ENCODE data around the gene ARF1.

The ARF1 gene

GRCh38 chr1:228082918-228083870 is 686 bp downstream of the ARF1 start:
- TF ChIP-seq CTCF (IDR thresholded peaks at IDR 0.05; ENCODE audit: insufficient read depth, low read length, missing control alignments), result no peak
- ChIA-PET CTCF (interaction anchor here (0.5 to 1.5 kb wide), 6 partner anchors 9 to 540 kb away, joined by 3 read pairs; no protein-coding TSS in a partner anchor), POLR2A (interaction anchor here (1.0 to 1.2 kb wide), 4 partner anchors 7 to 307 kb away, joined by 3 to 4 read pairs (median 4); no protein-coding TSS in a partner anchor)
- DNase-seq (ENCODE audit: low read depth, low spot score), result no peak
- H3K4me3 ChIP-seq (ENCODE audit: low read depth, low read length), result peak overlapping the region; percentile 89

- TF ChIP-seq CTCF (IDR thresholded peaks at IDR 0.05; ENCODE audit: insufficient read depth, low read length, missing control alignments), result no peak
- ChIA-PET POLR2A (interaction anchor here (1.0 to 1.2 kb wide), 3 partner anchors 10 to 309 kb away, joined by 3 to 5 read pairs (median 4); no protein-coding TSS in a partner anchor), CTCF (interaction anchor here (0.5 to 1.4 kb wide), 7 partner anchors 9 to 541 kb away, joined by 3 to 5 read pairs (median 3); partner anchors contain the start of gene IBA57)
- DNase-seq (ENCODE audit: low read depth, low spot score), result no peak
- peak overlapping the region; percentile 89 for H3K4me3 ChIP-seq (ENCODE audit: low read depth, low read length)
These were observed 1.4 kb downstream of the ARF1 start for GRCh38 chr1:228083871-228084278.

GRCh38 chr1:228084325-228084724 is 1.8 kb downstream of the ARF1 start:
- DNase-seq (ENCODE audit: low read depth, low spot score), result no peak
- TF ChIP-seq CTCF (IDR thresholded peaks at IDR 0.05; ENCODE audit: insufficient read depth, low read length, missing control alignments), result no peak
- POLR2A ChIA-PET, result interaction anchor here (1.0 to 1.2 kb wide), 3 partner anchors 9 to 309 kb away, joined by 3 to 5 read pairs (median 4); no protein-coding TSS in a partner anchor
- peak overlapping the region; percentile 89 for H3K4me3 ChIP-seq (ENCODE audit: low read depth, low read length)
- CTCF ChIA-PET, result interaction anchor here (0.9 to 1.4 kb wide), 6 partner anchors 9 to 542 kb away, joined by 3 to 5 read pairs (median 3); partner anchors contain the start of gene IBA57

GRCh38 chr1:228084797-228085196 is 2.3 kb downstream of the ARF1 start:
- peak overlapping the region; percentile 89 for H3K4me3 ChIP-seq (ENCODE audit: low read depth, low read length)
- no peak for TF ChIP-seq CTCF (IDR thresholded peaks at IDR 0.05; ENCODE audit: insufficient read depth, low read length, missing control alignments)
- no peak for DNase-seq (ENCODE audit: low read depth, low spot score)
- ChIA-PET CTCF (interaction anchor here (0.7 to 1.4 kb wide), 5 partner anchors 10 to 296 kb away, joined by 3 to 5 read pairs (median 4); partner anchors contain the start of gene IBA57), POLR2A (interaction anchor here (0.6 to 1.2 kb wide), 4 partner anchors 9 to 946 kb away, joined by 3 to 5 read pairs (median 4); no protein-coding TSS in a partner anchor)

- H3K4me3 ChIP-seq (ENCODE audit: low read depth, low read length), result peak overlapping the region; percentile 89
- POLR2A ChIA-PET, result interaction anchor here (0.6 kb wide), 1 partner anchor 947 kb away, joined by 3 read pairs; no protein-coding TSS in a partner anchor
- CTCF ChIA-PET, result interaction anchor here (0.7 to 1.4 kb wide), 3 partner anchors 11 to 296 kb away, joined by 3 to 4 read pairs (median 4); no protein-coding TSS in a partner anchor
- peak; percentile 57 for DNase-seq (ENCODE audit: low read depth, low spot score)
- no peak for TF ChIP-seq CTCF (IDR thresholded peaks at IDR 0.05; ENCODE audit: insufficient read depth, low read length, missing control alignments)
These were observed 2.9 kb downstream of the ARF1 start for GRCh38 chr1:228085287-228085951.
